ENCODE measurements around the gene KRTAP10-11. TPM values are rescaled to one million over a fixed set of nuclear protein-coding genes. Genes with fewer than 3 reads are reported as not detected.
"Not testable (repeated sequence)": the region's sequence is repeated elsewhere in the genome, so short reads cannot be mapped to it uniquely, and the experiment has no call there.

The KRTAP10-11 gene
- total RNA-seq, 1 experiment from 2014 or later, result not detected

DNA sequence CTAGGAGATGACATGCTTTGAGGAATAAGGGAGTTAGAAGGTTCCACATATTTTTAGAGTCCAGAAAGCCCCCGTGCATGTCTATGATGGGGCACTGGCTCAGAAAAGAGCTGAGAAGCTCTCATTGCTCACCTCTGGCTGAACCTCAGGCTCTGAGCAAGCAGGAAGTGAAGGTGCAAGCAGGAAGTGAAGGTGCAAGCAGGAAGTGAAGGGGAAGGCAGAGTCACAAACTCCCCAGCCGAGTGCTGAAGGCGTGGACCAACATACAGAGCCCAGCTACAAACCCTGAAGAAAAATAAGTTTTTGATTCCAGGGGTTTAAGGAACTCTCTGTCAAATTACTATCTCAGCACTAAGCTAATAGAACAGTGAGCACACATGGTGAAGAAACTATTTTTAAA lies 27.3 kb upstream of the KRTAP10-11 start:
- peak overlapping the region; percentile 83 for H2AFZ ChIP-seq (ENCODE audit: low read length)
- no peaks in the 10 kb centered on the region for H3K36me3 ChIP-seq (ENCODE audit: insufficient read depth, low read length)
- H3K27me3 ChIP-seq (ENCODE audit: low read length), result no peaks in the 10 kb centered on the region
- no peaks in the 10 kb centered on the region for H3K9me2 ChIP-seq (replicated peaks; ENCODE audit: insufficient read depth, low read length)
- H3K4me3 ChIP-seq (ENCODE audit: low read length), result 0 out of 2 replicates have a peak overlapping the region, but pooled peaks have one; percentile 18
- H3K9me3 ChIP-seq (ENCODE audit: low read length), result peaks cover 4% of the 10 kb centered on the region; the same call in 1 of the 2 replicates
- no peak overlapping the region for H3K27ac ChIP-seq (ENCODE audit: low read length)
- peak; percentile 46 for DNase-seq
- no peak overlapping the region for H3K9ac ChIP-seq (ENCODE audit: low read length)
- peaks cover 7% of the 10 kb centered on the region for H3K4me1 ChIP-seq (ENCODE audit: low read length)
- H3K79me2 ChIP-seq (ENCODE audit: low read length), result no peaks in the 10 kb centered on the region
- H3K4me2 ChIP-seq (ENCODE audit: low read depth, low read length, poor library complexity, severe bottlenecking), result no peak overlapping the region
- H4K20me1 ChIP-seq (ENCODE audit: insufficient read depth, low read depth, low read length), result no peaks in the 10 kb centered on the region

DNA sequence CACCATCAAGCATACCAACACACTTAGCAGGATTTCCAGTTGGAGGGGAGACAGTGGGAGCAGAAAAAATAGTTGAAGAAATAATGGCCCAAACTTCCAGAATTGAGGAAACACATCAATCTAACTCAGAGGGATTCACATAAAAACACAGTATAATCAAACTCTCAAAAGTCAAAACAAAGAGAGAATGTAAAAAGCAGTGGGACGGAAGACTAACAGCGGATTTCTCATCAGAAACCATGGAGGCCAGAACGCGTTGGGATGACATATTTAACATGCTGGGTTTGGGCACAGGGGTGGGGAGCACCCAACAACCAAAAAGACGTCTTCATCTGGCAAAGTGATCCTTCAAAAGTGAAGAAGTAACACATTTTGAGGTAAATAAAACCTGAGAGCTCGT lies 26.3 kb upstream of the KRTAP10-11 start:
- Histone ChIP-seq H3K79me2 (ENCODE audit: low read length) (no peaks in the 10 kb centered on the region), H3K36me3 (ENCODE audit: insufficient read depth, low read length) (no peaks in the 10 kb centered on the region), H3K4me2 (ENCODE audit: low read depth, low read length, poor library complexity, severe bottlenecking) (no peak overlapping the region), H3K4me1 (ENCODE audit: low read length) (peaks cover 7% of the 10 kb centered on the region), H3K9me3 (ENCODE audit: low read length) (peaks cover 4% of the 10 kb centered on the region; the same call in 1 of the 2 replicates), H2AFZ (ENCODE audit: low read length) (no peak overlapping the region), H3K27me3 (ENCODE audit: low read length) (no peaks in the 10 kb centered on the region), H3K4me3 (ENCODE audit: low read length) (no peak overlapping the region), H3K27ac (ENCODE audit: low read length) (no peak overlapping the region), H3K9ac (ENCODE audit: low read length) (no peak overlapping the region), H3K9me2 (replicated peaks; ENCODE audit: insufficient read depth, low read length) (no peaks in the 10 kb centered on the region), H4K20me1 (ENCODE audit: insufficient read depth, low read depth, low read length) (no peaks in the 10 kb centered on the region)
- no peak for DNase-seq

DNA sequence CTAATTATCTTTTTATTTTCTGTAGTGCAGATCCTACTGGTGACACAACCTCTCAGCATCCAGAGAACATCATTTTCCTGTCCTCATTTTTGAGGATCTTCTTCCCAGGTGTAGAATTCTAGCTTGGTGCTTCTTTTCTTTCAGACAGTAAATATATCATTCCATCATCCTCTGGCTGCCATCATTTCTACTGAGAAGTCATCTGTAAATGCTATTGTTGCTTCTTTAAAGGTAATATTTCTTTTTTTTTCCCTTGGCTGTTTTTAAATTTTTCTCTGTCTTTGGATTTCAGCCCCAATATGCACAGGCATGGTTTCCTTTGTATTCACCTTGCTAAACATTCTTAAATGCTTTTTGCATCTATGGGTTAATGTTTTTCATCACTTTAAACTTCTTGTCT lies 22.6 kb upstream of the KRTAP10-11 start:
- H3K9me2 ChIP-seq (replicated peaks; ENCODE audit: insufficient read depth, low read length), result no peaks in the 10 kb centered on the region
- no peak overlapping the region for H3K27ac ChIP-seq (ENCODE audit: low read length)
- no peaks in the 10 kb centered on the region for H4K20me1 ChIP-seq (ENCODE audit: insufficient read depth, low read depth, low read length)
- no peak overlapping the region for H2AFZ ChIP-seq (ENCODE audit: low read length)
- H3K27me3 ChIP-seq (ENCODE audit: low read length), result no peaks in the 10 kb centered on the region
- H3K9me3 ChIP-seq (ENCODE audit: low read length), result peaks cover 4% of the 10 kb centered on the region; the same call in 1 of the 2 replicates
- no peak overlapping the region for H3K9ac ChIP-seq (ENCODE audit: low read length)
- H3K4me3 ChIP-seq (ENCODE audit: low read length), result no peak overlapping the region
- no peak overlapping the region for H3K4me2 ChIP-seq (ENCODE audit: low read depth, low read length, poor library complexity, severe bottlenecking)
- H3K4me1 ChIP-seq (ENCODE audit: low read length), result peaks cover 4% of the 10 kb centered on the region
- DNase-seq, result no peak
- no peaks in the 10 kb centered on the region for H3K79me2 ChIP-seq (ENCODE audit: low read length)
- no peaks in the 10 kb centered on the region for H3K36me3 ChIP-seq (ENCODE audit: insufficient read depth, low read length)

DNA sequence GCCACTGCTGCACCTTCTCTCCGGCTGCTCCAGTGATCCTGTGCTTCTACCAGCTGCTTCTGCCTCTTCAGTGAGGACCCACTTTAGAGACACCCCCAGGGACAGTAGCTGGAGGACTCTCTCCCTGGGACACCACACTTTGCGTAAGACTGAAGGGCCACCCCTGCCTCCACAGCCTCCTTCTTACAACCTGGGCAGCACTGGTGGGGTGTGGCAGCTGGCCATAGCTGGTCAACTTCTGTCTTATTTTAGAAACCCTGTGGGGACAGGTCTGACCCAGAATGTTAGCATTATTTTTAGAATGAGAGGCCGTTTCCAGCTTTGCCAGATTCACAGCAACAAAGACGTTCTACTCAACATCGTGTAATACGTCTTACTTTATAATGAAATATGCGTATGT lies 20.5 kb upstream of the KRTAP10-11 start:
- no peaks in the 10 kb centered on the region for H3K4me1 ChIP-seq (ENCODE audit: low read length)
- H3K9ac ChIP-seq (ENCODE audit: low read length), result no peak overlapping the region
- H4K20me1 ChIP-seq (ENCODE audit: insufficient read depth, low read depth, low read length), result no peaks in the 10 kb centered on the region
- H3K36me3 ChIP-seq (ENCODE audit: insufficient read depth, low read length), result 0 out of 2 replicates have a peak, but pooled peaks cover 1% of the 10 kb centered on the region
- peaks cover 10% of the 10 kb centered on the region for H3K9me3 ChIP-seq (ENCODE audit: low read length)
- H3K4me2 ChIP-seq (ENCODE audit: low read depth, low read length, poor library complexity, severe bottlenecking), result no peak overlapping the region
- no peaks in the 10 kb centered on the region for H3K79me2 ChIP-seq (ENCODE audit: low read length)
- H3K27me3 ChIP-seq (ENCODE audit: low read length), result no peaks in the 10 kb centered on the region
- no peaks in the 10 kb centered on the region for H3K9me2 ChIP-seq (replicated peaks; ENCODE audit: insufficient read depth, low read length)
- H2AFZ ChIP-seq (ENCODE audit: low read length), result no peak overlapping the region
- DNase-seq, result no peak
- no peak overlapping the region for H3K4me3 ChIP-seq (ENCODE audit: low read length)
- no peak overlapping the region for H3K27ac ChIP-seq (ENCODE audit: low read length)

DNA sequence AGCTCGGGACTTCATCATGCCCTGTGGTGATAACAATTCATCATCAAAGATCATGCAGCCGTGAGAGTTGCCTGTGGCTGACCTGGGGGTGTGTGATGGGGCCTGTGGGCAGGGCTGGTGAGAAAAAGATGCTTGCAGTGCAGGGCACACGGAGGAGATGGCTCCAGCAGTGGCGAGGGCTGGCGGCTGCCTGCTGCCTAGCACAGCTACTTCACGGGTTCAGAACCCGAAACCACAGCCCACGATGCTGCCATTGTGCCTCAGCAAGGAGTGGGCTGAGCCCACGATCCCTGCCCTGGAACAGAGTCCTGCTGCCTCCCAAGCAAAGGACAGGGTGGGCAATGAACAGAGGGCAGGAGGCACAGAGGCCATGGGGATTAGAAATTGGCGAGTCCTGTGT lies 20.0 kb upstream of the KRTAP10-11 start:
- Histone ChIP-seq H3K27me3 (ENCODE audit: low read length) (no peaks in the 10 kb centered on the region), H3K27ac (ENCODE audit: low read length) (no peak overlapping the region), H3K36me3 (ENCODE audit: insufficient read depth, low read length) (0 out of 2 replicates have a peak, but pooled peaks cover 3% of the 10 kb centered on the region), H3K4me1 (ENCODE audit: low read length) (no peaks in the 10 kb centered on the region), H3K9me3 (ENCODE audit: low read length) (peaks cover 15% of the 10 kb centered on the region), H2AFZ (ENCODE audit: low read length) (no peak overlapping the region), H3K4me2 (ENCODE audit: low read depth, low read length, poor library complexity, severe bottlenecking) (no peak overlapping the region), H3K79me2 (ENCODE audit: low read length) (no peaks in the 10 kb centered on the region), H3K9ac (ENCODE audit: low read length) (no peak overlapping the region), H3K4me3 (ENCODE audit: low read length) (no peak overlapping the region), H3K9me2 (replicated peaks; ENCODE audit: insufficient read depth, low read length) (no peaks in the 10 kb centered on the region), H4K20me1 (ENCODE audit: insufficient read depth, low read depth, low read length) (no peaks in the 10 kb centered on the region)
- DNase-seq, result no peak

DNA sequence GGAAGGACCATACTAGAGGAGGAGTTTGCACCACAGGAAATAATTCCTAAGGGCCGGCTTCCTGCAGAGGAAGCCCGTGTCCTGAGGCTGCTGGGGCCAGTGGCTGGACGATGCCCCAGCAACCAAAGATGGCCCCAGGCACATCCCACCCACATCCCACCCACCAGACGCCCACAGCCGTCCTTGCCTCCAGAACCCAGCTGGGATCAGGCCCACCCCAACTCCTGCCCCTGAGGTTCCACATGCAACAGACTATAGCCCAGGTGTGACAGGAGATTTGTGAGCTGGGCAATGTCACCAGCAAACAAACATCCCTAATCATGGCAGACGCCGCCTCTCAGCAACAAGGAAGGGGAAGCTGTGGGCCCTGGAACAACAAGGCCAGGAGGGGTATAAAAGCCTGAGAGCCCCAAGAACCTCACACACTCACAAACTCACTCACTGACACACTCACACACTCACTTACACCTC lies 19.5 kb upstream of the KRTAP10-11 start, which contains the start of gene KRTAP10-9:
KRTAP10-9 (plus strand) TSS at position 421 of the 471 bp plus-strand sequence. CDS start 79 bp downstream, outside the sequence.
- Histone ChIP-seq H3K27me3 (ENCODE audit: low read length) (no peaks in the 10 kb centered on the region), H3K9me2 (replicated peaks; ENCODE audit: insufficient read depth, low read length) (no peaks in the 10 kb centered on the region), H3K9ac (ENCODE audit: low read length) (no peak within 1 kb of the TSS), H4K20me1 (ENCODE audit: insufficient read depth, low read depth, low read length) (no peaks in the 10 kb centered on the region), H2AFZ (ENCODE audit: low read length) (no peak within 1 kb of the TSS), H3K36me3 (ENCODE audit: insufficient read depth, low read length) (0 out of 2 replicates have a peak, but pooled peaks cover 3% of the 10 kb centered on the region), H3K79me2 (ENCODE audit: low read length) (no peaks in the 10 kb centered on the region), H3K4me2 (ENCODE audit: low read depth, low read length, poor library complexity, severe bottlenecking) (no peak within 1 kb of the TSS), H3K9me3 (ENCODE audit: low read length) (peaks cover 15% of the 10 kb centered on the region), H3K27ac (ENCODE audit: low read length) (no peak within 1 kb of the TSS), H3K4me1 (ENCODE audit: low read length) (no peaks in the 10 kb centered on the region), H3K4me3 (ENCODE audit: low read length) (no peak within 1 kb of the TSS)
- no peak for DNase-seq

DNA sequence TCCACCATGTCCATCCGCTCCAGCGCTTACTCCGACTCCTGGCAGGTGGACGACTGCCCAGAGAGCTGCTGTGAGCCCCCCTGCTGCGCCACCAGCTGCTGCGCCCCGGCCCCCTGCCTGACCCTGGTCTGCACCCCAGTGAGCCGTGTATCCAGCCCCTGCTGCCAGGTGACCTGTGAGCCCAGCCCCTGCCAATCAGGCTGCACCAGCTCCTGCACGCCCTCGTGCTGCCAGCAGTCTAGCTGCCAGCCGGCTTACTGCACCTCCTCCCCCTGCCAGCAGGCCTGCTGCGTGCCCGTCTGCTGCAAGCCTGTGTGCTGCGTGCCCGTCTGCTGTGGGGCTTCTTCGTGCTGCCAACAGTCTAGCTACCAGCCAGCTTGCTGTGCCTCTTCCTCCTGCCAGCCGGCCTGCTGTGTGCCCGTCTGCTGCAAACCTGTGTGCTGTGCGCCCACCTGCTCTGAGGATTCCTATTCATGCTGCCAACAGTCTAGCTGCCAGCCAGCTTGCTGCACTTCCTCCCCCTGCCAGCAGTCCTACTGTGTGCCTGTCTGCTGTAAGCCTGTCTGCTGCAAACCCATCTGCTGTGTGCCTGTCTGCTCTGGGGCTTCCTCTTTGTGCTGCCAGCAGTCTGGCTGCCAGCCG lies 18.9 kb upstream of the KRTAP10-11 start:
- H3K27me3 ChIP-seq (ENCODE audit: low read length); H3K4me2 ChIP-seq (ENCODE audit: low read depth, low read length, poor library complexity, severe bottlenecking); H2AFZ ChIP-seq (ENCODE audit: low read length); H4K20me1 ChIP-seq (ENCODE audit: insufficient read depth, low read depth, low read length); H3K36me3 ChIP-seq (ENCODE audit: insufficient read depth, low read length); H3K9me2 ChIP-seq (replicated peaks; ENCODE audit: insufficient read depth, low read length); DNase-seq; H3K9ac ChIP-seq (ENCODE audit: low read length); H3K4me1 ChIP-seq (ENCODE audit: low read length); H3K79me2 ChIP-seq (ENCODE audit: low read length); H3K4me3 ChIP-seq (ENCODE audit: low read length); H3K27ac ChIP-seq (ENCODE audit: low read length): not testable (repeated sequence)
- H3K9me3 ChIP-seq (ENCODE audit: low read length), result peaks cover 15% of the 10 kb centered on the region

DNA sequence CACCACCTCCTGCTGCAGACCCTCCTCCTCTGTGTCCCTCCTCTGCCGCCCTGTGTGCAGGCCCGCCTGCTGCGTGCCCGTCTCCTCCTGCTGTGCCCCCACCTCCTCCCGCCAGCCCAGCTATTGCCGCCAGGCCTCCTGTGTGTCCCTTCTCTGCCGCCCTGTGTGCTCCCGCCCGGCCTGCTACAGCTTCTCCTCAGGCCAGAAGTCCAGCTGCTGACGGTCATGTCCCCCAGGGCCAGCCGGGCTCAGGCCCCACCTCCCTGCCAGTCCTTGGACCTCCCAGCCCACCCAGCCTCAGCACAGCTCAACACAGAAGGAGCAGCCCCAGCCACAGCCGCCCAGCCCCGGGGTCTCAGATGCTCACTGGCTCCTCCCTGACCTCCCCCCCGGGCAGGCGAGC lies 18.4 kb upstream of the KRTAP10-11 start:
- not testable (repeated sequence) for H3K27ac ChIP-seq (ENCODE audit: low read length); H3K36me3 ChIP-seq (ENCODE audit: insufficient read depth, low read length); H3K79me2 ChIP-seq (ENCODE audit: low read length); H4K20me1 ChIP-seq (ENCODE audit: insufficient read depth, low read depth, low read length); H3K4me1 ChIP-seq (ENCODE audit: low read length); H3K4me3 ChIP-seq (ENCODE audit: low read length); H3K27me3 ChIP-seq (ENCODE audit: low read length); H3K9me2 ChIP-seq (replicated peaks; ENCODE audit: insufficient read depth, low read length); H3K4me2 ChIP-seq (ENCODE audit: low read depth, low read length, poor library complexity, severe bottlenecking); DNase-seq; H3K9ac ChIP-seq (ENCODE audit: low read length); H2AFZ ChIP-seq (ENCODE audit: low read length)
- H3K9me3 ChIP-seq (ENCODE audit: low read length), result peaks cover 15% of the 10 kb centered on the region

Data from Karpas-422 (cell line).